HCT116 (cell line): ENCODE results near the gene CACNA2D3.

ENCODE experiments used
- EZH2phosphoT487 ChIP-seq: fragments of 200-600 bp; IDR thresholded peaks from 2 replicates; pipeline ENCODE4 v1.6.1; 2018; ENCODE audit warnings: antibody characterized with exemption, borderline replicate concordance
- POLR2A ChIP-seq: IDR thresholded peaks from 2 replicates; pipeline ENCODE4 v1.7.0; 2011; ENCODE audit warnings: borderline replicate concordance; ENCODE audit not compliant: insufficient read depth, insufficient read length; ENCODE audit errors: extremely low read depth
- SIN3A ChIP-seq: IDR thresholded peaks from 2 replicates; pipeline ENCODE4 v1.6.1; 2012; ENCODE audit warnings: low read depth
- TF ChIP-seq, protein P1 (sequence below): IDR thresholded peaks from 2 replicates; pipeline ENCODE4 v1.6.1; 2012; ENCODE audit warnings: low read depth

DNA sequence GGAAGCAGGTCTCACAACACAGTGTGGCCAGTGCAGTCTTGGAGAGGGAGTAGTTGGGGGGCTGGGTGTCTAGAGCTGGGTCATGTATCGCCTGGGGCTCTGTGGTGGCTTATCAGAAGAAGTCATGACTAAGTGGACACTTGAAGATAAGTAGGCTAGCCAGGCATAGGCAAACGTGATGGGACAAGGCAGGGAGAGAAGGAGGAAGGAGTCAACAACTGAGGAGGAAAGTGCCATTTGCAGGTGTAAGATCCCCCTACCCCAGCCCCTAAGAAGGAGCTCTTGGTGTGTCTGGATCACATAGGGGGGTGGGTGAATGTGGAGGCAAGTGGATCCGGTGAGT, 453.2 kb downstream of the CACNA2D3 start:
- TF ChIP-seq SIN3A (no peak), EZH2phosphoT487 (no peak), POLR2A (no peak)
- TF ChIP-seq, protein P1, sequence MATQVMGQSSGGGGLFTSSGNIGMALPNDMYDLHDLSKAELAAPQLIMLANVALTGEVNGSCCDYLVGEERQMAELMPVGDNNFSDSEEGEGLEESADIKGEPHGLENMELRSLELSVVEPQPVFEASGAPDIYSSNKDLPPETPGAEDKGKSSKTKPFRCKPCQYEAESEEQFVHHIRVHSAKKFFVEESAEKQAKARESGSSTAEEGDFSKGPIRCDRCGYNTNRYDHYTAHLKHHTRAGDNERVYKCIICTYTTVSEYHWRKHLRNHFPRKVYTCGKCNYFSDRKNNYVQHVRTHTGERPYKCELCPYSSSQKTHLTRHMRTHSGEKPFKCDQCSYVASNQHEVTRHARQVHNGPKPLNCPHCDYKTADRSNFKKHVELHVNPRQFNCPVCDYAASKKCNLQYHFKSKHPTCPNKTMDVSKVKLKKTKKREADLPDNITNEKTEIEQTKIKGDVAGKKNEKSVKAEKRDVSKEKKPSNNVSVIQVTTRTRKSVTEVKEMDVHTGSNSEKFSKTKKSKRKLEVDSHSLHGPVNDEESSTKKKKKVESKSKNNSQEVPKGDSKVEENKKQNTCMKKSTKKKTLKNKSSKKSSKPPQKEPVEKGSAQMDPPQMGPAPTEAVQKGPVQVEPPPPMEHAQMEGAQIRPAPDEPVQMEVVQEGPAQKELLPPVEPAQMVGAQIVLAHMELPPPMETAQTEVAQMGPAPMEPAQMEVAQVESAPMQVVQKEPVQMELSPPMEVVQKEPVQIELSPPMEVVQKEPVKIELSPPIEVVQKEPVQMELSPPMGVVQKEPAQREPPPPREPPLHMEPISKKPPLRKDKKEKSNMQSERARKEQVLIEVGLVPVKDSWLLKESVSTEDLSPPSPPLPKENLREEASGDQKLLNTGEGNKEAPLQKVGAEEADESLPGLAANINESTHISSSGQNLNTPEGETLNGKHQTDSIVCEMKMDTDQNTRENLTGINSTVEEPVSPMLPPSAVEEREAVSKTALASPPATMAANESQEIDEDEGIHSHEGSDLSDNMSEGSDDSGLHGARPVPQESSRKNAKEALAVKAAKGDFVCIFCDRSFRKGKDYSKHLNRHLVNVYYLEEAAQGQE: no peak
